Heart right ventricle (tissue), 16 donors: ENCODE measurements around the gene GREB1L. TPM values are rescaled to one million over a fixed set of nuclear protein-coding genes. Genes with fewer than 3 reads are reported as not detected.

Source experiments
- ATAC-seq, 8 donors: fragments of 200-7000 bp; cut with Tn5 transposase; one replicate each; pipeline ENCODE4 v1.9.1; 2020; ENCODE audit warnings: mild to moderate bottlenecking in 8 of 8, moderate library complexity in 8 of 8, moderate number of reproducible peaks in 1 of 8
- DNase-seq, 2 donors: peaks; one replicate each; pipeline ENCODE4 v3.0.0-alpha.2; 2020
- H3K27ac ChIP-seq, 10 donors: fragments of 200-600 bp; sonication (generic) in 2 of 10; one replicate each; pipeline versions ENCODE4 v1.5.0 to v1.8.0; 2020 to 2022; ENCODE audit warnings: mild to moderate bottlenecking in 3 of 10
- H3K27me3 ChIP-seq, 7 donors: fragments of 200-600 bp; one replicate each; pipeline ENCODE4 v1.8.0; 2021 to 2022; ENCODE audit warnings: mild to moderate bottlenecking in 2 of 7
- H3K36me3 ChIP-seq, 9 donors: fragments of 200-600 bp; sonication (generic) in 1 of 9; one replicate each; pipeline versions ENCODE4 v1.5.0 to v1.8.0; 2020 to 2022; ENCODE audit warnings: mild to moderate bottlenecking in 2 of 9
- H3K4me1 ChIP-seq, 9 donors: fragments of 200-600 bp; sonication (generic) in 1 of 9; one replicate each; pipeline versions ENCODE4 v1.5.0 to v1.8.0; 2020 to 2022; ENCODE audit warnings: mild to moderate bottlenecking in 4 of 9
- H3K4me3 ChIP-seq, 10 donors: fragments of 200-600 bp; sonication (generic) in 2 of 10; one replicate each; pipeline versions ENCODE4 v1.5.0 to v1.8.0; 2020 to 2022; ENCODE audit warnings: mild to moderate bottlenecking in 7 of 10, moderate library complexity in 2 of 10
- H3K9me3 ChIP-seq, 11 donors: fragments of 200-600 bp in 10 of 11; sonication (generic) in 2 of 11; one replicate each; pipeline versions ENCODE4 v1.5.0 to v1.8.0; 2013 to 2022; ENCODE audit warnings: mild to moderate bottlenecking in 2 of 11, control low read depth in 1 of 11, moderate library complexity in 1 of 11
- WGBS, 2 donors: extraction: QIAGEN DNeasy Blood & Tissue Kit; methylation state at CpG; one replicate each; pipeline ENCODE4 v1.1.7; 2013; ENCODE audit warnings: inconsistent platforms in 1 of 2; 5-methylcytosine and 5-hydroxymethylcytosine counted together
- intact Hi-C, 10 donors: fragments of 100-400 bp; cut with DNase I; formaldehyde crosslinking; loops; one replicate each; pipeline versions ENCODE4 v1.11.1 to v1.14.2; 2022
- polyA plus RNA-seq, 2 donors: library from polyadenylated mRNA; stranded (reverse); fragments of 200-250 nt; gene quantifications; one replicate each; pipeline ENCODE4 v1.2.3, GENCODE V29; 2013
- total RNA-seq, 10 donors: library from RNA; stranded (reverse); fragmentation: NEBNext Ultra II Directional in 3 of 10; extraction: Animal tissue kit (Norgen Biotek cat#: 25700) in 3 of 10; gene quantifications; one replicate each; pipeline versions ENCODE4 v1.2.1 to v1.2.4, GENCODE V29; 2021 to 2023
- TF ChIP-seq, protein P1 (sequence below), 9 donors: fragments of 200-600 bp; sonication (generic) in 2 of 9; IDR thresholded peaks; one replicate each; pipeline versions ENCODE4 v1.5.0 to v1.8.0; 2021 to 2022; ENCODE audit warnings: antibody characterized with exemption in 9 of 9, mild to moderate bottlenecking in 5 of 9, moderate library complexity in 1 of 9
- donor health status: Arrhythmogenic right ventricular cardiomyopathy.
- donor health status: ischemic (EF 13 %, LVEDD 7.1; RV severe dilation, severe dysfunction).
- donor health status: healthy with polysubstance abuse.
- donor health status: DM: no; HTN: yes; CAD: no.
- donor health status: DM: no; HTN: no; CAD: no.
- donor health status: ischemic (EF 25% LVEDD 6.9; RV normal size, moderate dysfunction).
- donor health status: ischemic (EF 25% LVEDD 5.7; RV mildly dilated, moderate dysfunction).
- donor health status: healthy.
- donor health status: DM: yes; HTN: yes; CAD: no.
- donor health status: Ischemic cardiomyopathy.
- donor health status: ischemic (EF 35%, LVEDD 5.7; RV mildly dilated, moderate dysfunction).
- donor health status: nonischemic (EF 11% LVEDD 7.7; RV severe dilation, severe dysfunction).
- donor health status: DM: yes; HTN: yes; CAD: no.
- donor health status: PGD.
- donor health status: ischemic (EF 29% LVEDD 5.4; RV normal size, mild dysfunction).
- donor health status: nonischemic (EF 23%, LVEDD 6.1; RV moderate dilation, normal function).

GREB1L gene
- total and polyA plus RNA-seq, 12 donors = 0.54 to 14.3 (median 10.9) TPM

- no peaks in the 10 kb centered on the region for H3K4me1 ChIP-seq
- DNase-seq (no peak), ATAC-seq (no peak)
- TF ChIP-seq, protein P1, sequence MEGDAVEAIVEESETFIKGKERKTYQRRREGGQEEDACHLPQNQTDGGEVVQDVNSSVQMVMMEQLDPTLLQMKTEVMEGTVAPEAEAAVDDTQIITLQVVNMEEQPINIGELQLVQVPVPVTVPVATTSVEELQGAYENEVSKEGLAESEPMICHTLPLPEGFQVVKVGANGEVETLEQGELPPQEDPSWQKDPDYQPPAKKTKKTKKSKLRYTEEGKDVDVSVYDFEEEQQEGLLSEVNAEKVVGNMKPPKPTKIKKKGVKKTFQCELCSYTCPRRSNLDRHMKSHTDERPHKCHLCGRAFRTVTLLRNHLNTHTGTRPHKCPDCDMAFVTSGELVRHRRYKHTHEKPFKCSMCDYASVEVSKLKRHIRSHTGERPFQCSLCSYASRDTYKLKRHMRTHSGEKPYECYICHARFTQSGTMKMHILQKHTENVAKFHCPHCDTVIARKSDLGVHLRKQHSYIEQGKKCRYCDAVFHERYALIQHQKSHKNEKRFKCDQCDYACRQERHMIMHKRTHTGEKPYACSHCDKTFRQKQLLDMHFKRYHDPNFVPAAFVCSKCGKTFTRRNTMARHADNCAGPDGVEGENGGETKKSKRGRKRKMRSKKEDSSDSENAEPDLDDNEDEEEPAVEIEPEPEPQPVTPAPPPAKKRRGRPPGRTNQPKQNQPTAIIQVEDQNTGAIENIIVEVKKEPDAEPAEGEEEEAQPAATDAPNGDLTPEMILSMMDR (IDR thresholded peaks at IDR 0.05) = no peak
- no peaks in the 10 kb centered on the region for H3K27me3 ChIP-seq
- WGBS, 2 donors = 76 to 85% methylated on average over 2 of the region's 2 CpGs
- no peak overlapping the region for H3K4me3 ChIP-seq
- peaks cover 0 to 95% (median 11%) of the 10 kb centered on the region in 9 donors for H3K36me3 ChIP-seq
- intact Hi-C loops = no loop called here
- no peaks in the 10 kb centered on the region for H3K9me3 ChIP-seq
- no peak overlapping the region for H3K27ac ChIP-seq
Measured at GRCh38 chr18:21525916-21526315, 283.9 kb downstream of the GREB1L start.

DNA sequence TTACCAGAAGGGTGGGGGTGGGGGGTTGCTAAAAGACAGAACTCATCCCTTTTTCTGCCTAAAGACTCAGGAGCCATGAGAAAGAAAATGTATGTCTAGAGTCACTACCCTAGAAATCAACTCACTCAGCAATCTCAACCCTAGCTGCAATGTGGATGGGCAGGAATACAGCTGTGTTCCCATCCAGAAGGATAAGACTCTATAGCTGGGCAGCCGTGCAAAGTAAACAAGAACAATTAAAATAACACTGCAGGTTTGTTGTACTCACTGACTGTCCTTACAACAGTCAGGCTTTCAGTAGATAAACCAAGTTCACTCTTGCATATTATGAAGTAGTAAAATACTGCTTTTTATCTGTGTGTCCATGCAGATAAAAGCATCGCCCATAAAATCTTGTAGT, 284.4 kb downstream of the GREB1L start:
- no peak overlapping the region for H3K4me3 ChIP-seq
- intact Hi-C loops = no loop called here
- ATAC-seq (peak in 2 of 8 donors; percentile 61 to 87), DNase-seq (no peak)
- WGBS, 2 donors = 62 to 64% methylated on average over 2 of the region's 2 CpGs
- H3K4me1 ChIP-seq = no peaks in the 10 kb centered on the region
- H3K9me3 ChIP-seq = no peaks in the 10 kb centered on the region
- H3K36me3 ChIP-seq = peaks cover 0 to 95% (median 17%) of the 10 kb centered on the region in 9 donors
- TF ChIP-seq, protein P1 (IDR thresholded peaks at IDR 0.05) = no peak
- H3K27me3 ChIP-seq = no peaks in the 10 kb centered on the region
- H3K27ac ChIP-seq = no peak overlapping the region

DNA sequence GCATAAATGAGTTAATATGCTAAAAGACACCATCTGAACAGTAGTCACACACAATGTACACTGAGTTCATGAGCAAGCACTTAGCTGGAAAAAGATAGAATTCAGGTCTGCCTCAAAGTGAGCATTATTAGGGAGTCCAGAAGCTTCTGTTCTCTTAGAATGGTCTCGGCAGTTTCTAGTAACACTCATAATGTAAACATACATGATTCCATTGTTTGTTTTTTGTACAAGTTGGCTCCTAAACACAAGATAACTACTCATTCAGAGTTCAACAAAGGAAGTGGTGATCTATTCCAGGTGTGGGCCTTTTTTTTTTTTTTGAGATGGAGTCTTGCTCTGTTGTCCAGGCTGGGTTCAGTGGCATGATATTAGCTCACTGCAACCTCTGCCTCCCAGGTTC, 292.3 kb downstream of the GREB1L start:
- ATAC-seq = no peak
- peaks cover 0 to 100% (median 33%) of the 10 kb centered on the region in 9 donors for H3K36me3 ChIP-seq
- no peaks in the 10 kb centered on the region for H3K9me3 ChIP-seq
- intact Hi-C loops = loop anchor here in 1 of 10 donors (10.0 kb wide), 1 partner anchor 60 kb away; no protein-coding TSS in a partner anchor
- DNase-seq = no peak
- WGBS, 2 donors = 81 to 97% methylated on average over 1 of the region's 1 CpG
- H3K27me3 ChIP-seq = no peaks in the 10 kb centered on the region
- TF ChIP-seq, protein P1 (IDR thresholded peaks at IDR 0.05) = no peak
- no peaks in the 10 kb centered on the region for H3K4me1 ChIP-seq
- H3K4me3 ChIP-seq = no peak overlapping the region
- H3K27ac ChIP-seq = no peak overlapping the region

DNA sequence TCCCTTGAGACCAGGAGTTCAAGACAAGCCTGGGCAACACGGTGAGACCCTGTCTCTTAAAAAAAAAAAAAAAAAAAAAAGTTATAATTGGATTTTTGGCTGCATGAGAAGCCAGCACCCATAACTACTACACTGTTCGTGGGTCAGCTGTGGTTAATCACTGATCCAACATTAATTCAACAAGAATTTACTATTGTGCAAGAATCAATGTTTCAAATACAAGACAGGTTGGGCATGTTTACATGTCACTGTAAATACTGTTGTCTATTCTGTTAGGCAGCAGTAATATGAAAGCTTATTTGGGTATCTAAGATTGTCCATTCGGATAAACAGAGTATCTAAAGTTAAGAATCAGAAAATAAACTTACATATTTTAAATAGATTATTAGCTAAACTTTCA, 296.2 kb downstream of the GREB1L start:
- H3K36me3 ChIP-seq = peaks cover 0 to 99% (median 29%) of the 10 kb centered on the region in 9 donors
- ATAC-seq = no peak
- WGBS, 2 donors = 88 to 90% methylated on average over 3 of the region's 3 CpGs
- TF ChIP-seq, protein P1 (IDR thresholded peaks at IDR 0.05) = no peak
- no peaks in the 10 kb centered on the region for H3K4me1 ChIP-seq
- H3K27me3 ChIP-seq = no peaks in the 10 kb centered on the region
- H3K27ac ChIP-seq = no peak overlapping the region
- DNase-seq = no peak
- H3K9me3 ChIP-seq = no peaks in the 10 kb centered on the region
- intact Hi-C loops = loop anchor here in 2 of 10 donors (2.0 to 10.0 kb wide), 2 partner anchors 19 to 57 kb away; no protein-coding TSS in a partner anchor
- no peak overlapping the region for H3K4me3 ChIP-seq
